PC-9 (cell line): ENCODE measurements around the gene ADAM19. TPM values are rescaled to one million over a fixed set of nuclear protein-coding genes. Genes with fewer than 3 reads are reported as not detected.

ENCODE experiments used
- BruUV-seq: library from RNA; stranded (reverse); fragments of 400-500 nt; replicated peaks from 2 replicates; lab custom pipeline; 2021; lab: Mats Ljungman, UMichigan
- CTCF ChIA-PET: fragments of 300-600 bp; sonication (Branson Sonifier 250); formaldehyde crosslinking; loops from one replicate; lab custom pipeline; 2022; ENCODE audit warnings: antibody characterized with exemption; lab: Charles Lee
- POLR2A ChIA-PET: fragments of 300-600 bp; sonication (Branson Sonifier 250); formaldehyde crosslinking; loops from one replicate; lab custom pipeline; 2022; ENCODE audit warnings: antibody characterized with exemption; ENCODE audit not compliant: unreplicated experiment; lab: Charles Lee
- DNase-seq, 2 experiments: peaks; one replicate each; pipeline versions ENCODE4 v3.0.0 to v3.0.0-alpha.2; 2015 to 2022; ENCODE audit warnings: mixed read lengths in 1 of 2
- H2AFZ ChIP-seq: fragments of 200-600 bp; sonication (generic); 2 replicates; pipeline ENCODE4 v1.8.1; 2017; ENCODE audit warnings: antibody characterized with exemption
- H3F3A ChIP-seq: fragments of 200-600 bp; sonication (generic); 2 replicates; pipeline ENCODE4 v1.8.1; 2017; ENCODE audit warnings: antibody characterized with exemption, mild to moderate bottlenecking, low read depth; ENCODE audit not compliant: insufficient read depth
- H3K27ac ChIP-seq: fragments of 200-600 bp; sonication (generic); 2 replicates; pipeline ENCODE4 v1.6.1; 2016; ENCODE audit warnings: mixed run types
- H3K27me3 ChIP-seq: fragments of 200-600 bp; sonication (generic); 2 replicates; pipeline ENCODE4 v1.6.1; 2016; ENCODE audit warnings: low read depth, mixed run types; ENCODE audit not compliant: insufficient read depth
- H3K36me3 ChIP-seq: fragments of 200-600 bp; sonication (generic); 2 replicates; pipeline ENCODE4 v1.6.1; 2016; ENCODE audit warnings: low read depth, mixed run types
- H3K4me1 ChIP-seq: fragments of 200-600 bp; sonication (generic); replicated peaks from 2 replicates; pipeline ENCODE4 v1.6.1; 2016; ENCODE audit warnings: mixed run types; ENCODE audit not compliant: insufficient read depth
- H3K4me2 ChIP-seq: fragments of 200-600 bp; sonication (generic); 2 replicates; pipeline ENCODE4 v1.6.1; 2017; ENCODE audit warnings: mixed run types
- H3K4me3 ChIP-seq: fragments of 200-600 bp; sonication (generic); 2 replicates; pipeline ENCODE4 v1.6.1; 2016; ENCODE audit warnings: mixed run types
- H3K79me2 ChIP-seq: fragments of 200-600 bp; sonication (generic); 2 replicates; pipeline ENCODE4 v1.6.1; 2017; ENCODE audit warnings: low read depth, mixed run types
- H3K9me2 ChIP-seq: fragments of 200-600 bp; sonication (generic); 2 replicates; pipeline ENCODE4 v1.8.1; 2017; ENCODE audit warnings: mild to moderate bottlenecking; ENCODE audit not compliant: insufficient read depth
- H3K9me3 ChIP-seq: fragments of 200-600 bp; sonication (generic); 2 replicates; pipeline ENCODE4 v1.8.1; 2016; ENCODE audit warnings: low read depth; ENCODE audit not compliant: insufficient read depth
- H4K20me1 ChIP-seq: fragments of 200-600 bp; sonication (generic); 2 replicates; pipeline ENCODE4 v1.8.1; 2017; ENCODE audit not compliant: insufficient read depth
- EZH2 ChIP-seq: fragments of 200-600 bp; sonication (generic); IDR thresholded peaks from 2 replicates; pipeline ENCODE4 v1.8.0; 2017; ENCODE audit warnings: antibody characterized with exemption, low read depth
- intact Hi-C: fragments of 100-400 bp; cut with micrococcal nuclease; formaldehyde crosslinking; loops from one replicate; pipeline ENCODE4 v1.10.0; 2022; ENCODE audit not compliant: unreplicated experiment
- total RNA-seq: library from RNA; stranded (reverse); gene quantifications from 2 replicates; pipeline ENCODE4 v1.2.3, GENCODE V29; 2021
- TF ChIP-seq, protein P1 (sequence below): fragments of 200-600 bp; sonication (generic); conservative IDR thresholded peaks from 2 replicates; pipeline ENCODE4 v1.6.1; 2017; ENCODE audit warnings: mixed run types, antibody characterized with exemption, mild to moderate bottlenecking, moderate library complexity

Gene ADAM19
- total RNA-seq, 1 experiment from 2014 or later, result 7.6 TPM

DNA sequence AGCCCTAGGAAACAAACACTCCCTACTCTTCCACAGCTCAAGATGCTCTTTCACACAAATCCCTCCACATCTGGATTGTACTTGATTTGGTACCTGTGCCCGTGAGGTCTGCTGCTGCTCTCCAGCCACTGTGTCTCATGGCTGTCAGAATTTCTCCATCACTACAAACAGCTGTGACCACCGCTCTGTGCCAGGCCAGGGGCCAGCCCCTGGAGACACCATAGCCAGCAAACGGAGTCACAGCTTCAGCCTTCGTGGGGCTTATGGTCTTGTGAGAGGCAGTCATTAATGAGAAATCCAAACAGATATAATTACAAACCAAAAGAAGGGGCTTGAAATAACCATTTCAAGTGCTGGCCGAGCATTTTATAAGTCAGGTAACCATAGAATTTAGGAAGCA, 43.6 kb downstream of the ADAM19 start:
- Histone ChIP-seq H3K4me1 (no peaks in the 10 kb centered on the region), H3K36me3 (0 out of 2 replicates have a peak, but pooled peaks cover 4% of the 10 kb centered on the region), H3K27ac (no peak overlapping the region), H3F3A (no peaks in the 10 kb centered on the region), H4K20me1 (no peaks in the 10 kb centered on the region), H3K4me3 (no peak overlapping the region), H3K79me2 (no peaks in the 10 kb centered on the region), H3K9me2 (no peaks in the 10 kb centered on the region), H3K9me3 (no peaks in the 10 kb centered on the region), H3K27me3 (no peaks in the 10 kb centered on the region), H2AFZ (no peak overlapping the region), H3K4me2 (no peak overlapping the region)
- no peak for DNase-seq
- intact Hi-C loops, result no loop called here
- ChIA-PET POLR2A (no interaction called here), CTCF (no interaction called here)
- BruUV-seq, result no TSS peak
- TF ChIP-seq EZH2, result no peak
- TF ChIP-seq, protein P1, sequence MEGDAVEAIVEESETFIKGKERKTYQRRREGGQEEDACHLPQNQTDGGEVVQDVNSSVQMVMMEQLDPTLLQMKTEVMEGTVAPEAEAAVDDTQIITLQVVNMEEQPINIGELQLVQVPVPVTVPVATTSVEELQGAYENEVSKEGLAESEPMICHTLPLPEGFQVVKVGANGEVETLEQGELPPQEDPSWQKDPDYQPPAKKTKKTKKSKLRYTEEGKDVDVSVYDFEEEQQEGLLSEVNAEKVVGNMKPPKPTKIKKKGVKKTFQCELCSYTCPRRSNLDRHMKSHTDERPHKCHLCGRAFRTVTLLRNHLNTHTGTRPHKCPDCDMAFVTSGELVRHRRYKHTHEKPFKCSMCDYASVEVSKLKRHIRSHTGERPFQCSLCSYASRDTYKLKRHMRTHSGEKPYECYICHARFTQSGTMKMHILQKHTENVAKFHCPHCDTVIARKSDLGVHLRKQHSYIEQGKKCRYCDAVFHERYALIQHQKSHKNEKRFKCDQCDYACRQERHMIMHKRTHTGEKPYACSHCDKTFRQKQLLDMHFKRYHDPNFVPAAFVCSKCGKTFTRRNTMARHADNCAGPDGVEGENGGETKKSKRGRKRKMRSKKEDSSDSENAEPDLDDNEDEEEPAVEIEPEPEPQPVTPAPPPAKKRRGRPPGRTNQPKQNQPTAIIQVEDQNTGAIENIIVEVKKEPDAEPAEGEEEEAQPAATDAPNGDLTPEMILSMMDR, result no peak

DNA sequence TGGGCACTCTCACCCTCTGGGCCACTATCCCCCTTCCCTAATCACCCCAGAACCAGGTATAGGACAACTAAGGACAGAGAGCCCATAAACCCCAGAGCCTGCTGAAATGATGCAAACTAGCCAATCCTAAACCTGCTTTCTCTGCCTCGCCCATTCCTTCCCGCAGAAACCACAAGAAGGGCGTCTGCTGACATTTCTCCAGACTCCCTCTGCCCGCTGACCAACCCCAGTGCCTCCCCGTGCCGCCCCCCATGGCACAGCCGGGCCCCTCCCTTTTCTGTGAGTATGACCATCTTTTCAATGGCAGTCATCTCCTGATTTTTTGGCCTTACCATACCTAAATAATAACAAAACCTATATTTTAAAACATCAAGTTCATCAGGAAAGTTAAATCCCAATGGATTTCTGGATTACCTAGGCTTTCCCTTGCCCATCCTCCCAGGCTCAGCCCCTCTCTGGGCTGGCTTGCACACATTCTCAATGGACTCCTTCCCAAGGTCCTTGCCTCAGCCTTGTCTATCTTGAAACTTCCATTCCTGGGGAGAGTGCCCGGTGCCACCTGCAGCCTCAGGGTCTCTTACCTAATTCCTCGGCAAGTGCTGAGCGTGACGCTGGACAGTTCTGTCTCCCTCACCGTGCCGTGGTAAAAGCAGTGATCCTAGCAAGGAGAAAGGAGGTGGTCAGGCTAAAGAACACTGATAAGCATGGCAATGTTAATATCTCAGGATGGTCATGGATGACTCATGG, 45.2 kb downstream of the ADAM19 start:
- CTCF ChIA-PET, result no interaction called here

DNA sequence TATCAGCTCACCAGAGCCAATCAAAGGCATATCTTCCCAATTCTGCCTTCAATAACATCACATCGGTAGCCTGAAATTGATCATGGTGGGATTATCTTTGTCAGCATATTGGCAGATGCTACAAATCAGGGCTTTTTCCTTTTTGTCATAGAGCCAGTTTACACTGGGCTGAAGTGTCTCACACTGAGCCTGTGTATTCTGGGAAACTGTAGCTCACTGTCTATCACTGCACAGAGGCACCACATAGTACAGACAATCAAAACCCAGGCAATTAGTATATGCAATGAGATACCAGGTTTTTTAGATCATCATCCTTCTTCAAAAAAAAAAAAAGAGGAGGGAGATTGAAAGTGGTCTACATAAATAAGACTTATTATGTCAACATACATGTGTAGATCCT, 46.6 kb downstream of the ADAM19 start:
- Histone ChIP-seq H3K9me3 (no peaks in the 10 kb centered on the region), H3K4me1 (no peaks in the 10 kb centered on the region), H2AFZ (no peak overlapping the region), H3K79me2 (no peaks in the 10 kb centered on the region), H4K20me1 (no peaks in the 10 kb centered on the region), H3K27me3 (no peaks in the 10 kb centered on the region), H3F3A (no peaks in the 10 kb centered on the region), H3K36me3 (no peaks in the 10 kb centered on the region), H3K9me2 (no peaks in the 10 kb centered on the region), H3K4me2 (no peak overlapping the region), H3K4me3 (no peak overlapping the region), H3K27ac (no peak overlapping the region)
- intact Hi-C loops, result no loop called here
- DNase-seq, result no peak
- BruUV-seq, result no TSS peak
- POLR2A ChIA-PET, result interaction anchor here (0.6 kb wide), 1 partner anchor 28 kb away, joined by 3 read pairs; no protein-coding TSS in a partner anchor
- TF ChIP-seq, protein P1, result no peak
- no peak for TF ChIP-seq EZH2
- CTCF ChIA-PET, result no interaction called here

More for the DNA sequence above, 45.2 kb downstream of the ADAM19 start:
- no peak overlapping the region for H2AFZ ChIP-seq
- no peaks in the 10 kb centered on the region for H3K4me1 ChIP-seq
- H4K20me1 ChIP-seq, result no peaks in the 10 kb centered on the region
- BruUV-seq, result no TSS peak
- intact Hi-C loops, result no loop called here
- H3K79me2 ChIP-seq, result no peaks in the 10 kb centered on the region
- no peaks in the 10 kb centered on the region for H3K36me3 ChIP-seq
- no peaks in the 10 kb centered on the region for H3K9me3 ChIP-seq
- no peak overlapping the region for H3K27ac ChIP-seq
- no peak for DNase-seq
- no peak for TF ChIP-seq EZH2
- TF ChIP-seq, protein P1, result no peak
- POLR2A ChIA-PET, result no interaction called here
- no peak overlapping the region for H3K4me2 ChIP-seq
- H3K4me3 ChIP-seq, result no peak overlapping the region
- no peaks in the 10 kb centered on the region for H3K9me2 ChIP-seq
- H3F3A ChIP-seq, result no peaks in the 10 kb centered on the region
- no peaks in the 10 kb centered on the region for H3K27me3 ChIP-seq
